HepG2 (cell line): ENCODE results near the gene EFL1. TPM values are rescaled to one million over a fixed set of nuclear protein-coding genes. Genes with fewer than 3 reads are reported as not detected.
A peak's percentile ranks its signal among the peaks of the same experiment; 100 is the strongest.

ENCODE experiments used
- ATAC-seq: fragments of 200-7000 bp; cut with Tn5 transposase; 3 replicates; pipeline ENCODE4 v1.9.1; 2020; ENCODE audit warnings: mild to moderate bottlenecking, moderate library complexity
- BruUV-seq: library from RNA; stranded (reverse); fragments of 400-500 nt; replicated peaks from 2 replicates; lab custom pipeline; 2021; lab: Mats Ljungman, UMichigan
- CTCF ChIA-PET: fragments of 300-600 bp; formaldehyde crosslinking; extraction: SDS; loops from one replicate; lab custom pipeline; 2021; ENCODE audit warnings: low total read pairs, inconsistent platforms, low intra/inter-chr PET ratio; lab: Yijun Ruan, JAX
- POLR2A ChIA-PET: fragments of 350-600 bp; sonication (Branson Sonifier 250); formaldehyde crosslinking; loops from one replicate; lab custom pipeline; 2020; ENCODE audit warnings: antibody characterized with exemption, inconsistent platforms; lab: Yijun Ruan, JAX
- DNase-seq: peaks from one replicate; pipeline ENCODE4 v3.0.0-alpha.2; 2015; ENCODE audit warnings: low spot score
- FAIRE-seq: peaks from 3 replicates; lab custom pipeline; 2011; peaks lifted over from hg19 to GRCh38; lab: Jason Lieb, UNC
- H2AFZ ChIP-seq: one replicate; pipeline ENCODE4 v1.6.1; 2011; ENCODE audit warnings: low read length, inconsistent platforms
- H3K27ac ChIP-seq: fragments of 300-600 bp; 3 replicates; pipeline ENCODE4 v1.8.0; 2011; ENCODE audit warnings: mixed run types, mild to moderate bottlenecking, mixed read lengths, low read length, inconsistent platforms; ENCODE audit not compliant: insufficient read depth; ENCODE audit errors: extremely low read length
- H3K27me3 ChIP-seq, 2 experiments: fragments of 200-600 bp in 1 of 2; 2 replicates in 1 of 2; 3 replicates in 1 of 2; pipeline versions ENCODE4 v1.6.0 to v1.8.0; 2011; ENCODE audit warnings: low read length in 2 of 2, mild to moderate bottlenecking in 2 of 2, moderate library complexity in 2 of 2, inconsistent platforms in 1 of 2; ENCODE audit not compliant: insufficient read depth in 2 of 2, control insufficient read depth in 1 of 2
- H3K36me3 ChIP-seq, 2 experiments: fragments of 200-600 bp in 1 of 2; replicated peaks in 1 of 2; 2 replicates in 1 of 2; 3 replicates in 1 of 2; pipeline versions ENCODE4 v1.5.1 to v1.8.0; 2011; ENCODE audit warnings: low read length in 2 of 2, inconsistent platforms in 1 of 2; ENCODE audit not compliant: insufficient read depth in 2 of 2, control insufficient read depth in 1 of 2
- H3K4me1 ChIP-seq: 2 replicates; pipeline ENCODE4 v1.5.1; 2012; ENCODE audit warnings: low read length, inconsistent platforms; ENCODE audit not compliant: insufficient read depth
- H3K4me2 ChIP-seq: 2 replicates; pipeline ENCODE4 v1.6.0; 2011; ENCODE audit warnings: low read depth, low read length, inconsistent platforms
- H3K4me3 ChIP-seq, 3 experiments: fragments of 200-600 bp in 1 of 3; sonication (generic), shearing (Covaris generic) in 1 of 3; replicated peaks in 1 of 3; 2 replicates each; pipeline ENCODE4 v1.5.1; 2011 to 2016; ENCODE audit warnings: low read length in 3 of 3, inconsistent platforms in 2 of 3, low read depth in 2 of 3, mild to moderate bottlenecking in 2 of 3, control low read depth in 1 of 3, mixed read lengths in 1 of 3; ENCODE audit not compliant: insufficient read depth in 1 of 3
- H3K79me2 ChIP-seq: one replicate; pipeline ENCODE4 v1.6.1; 2011; ENCODE audit warnings: low read length, inconsistent platforms; ENCODE audit not compliant: insufficient read depth
- H3K9ac ChIP-seq: 2 replicates; pipeline ENCODE4 v1.6.0; 2011; ENCODE audit warnings: mild to moderate bottlenecking, low read depth, low read length, inconsistent platforms; ENCODE audit not compliant: insufficient read depth
- H3K9me3 ChIP-seq: 2 replicates; pipeline ENCODE4 v1.5.1; 2012; ENCODE audit warnings: mild to moderate bottlenecking, low read length
- H4K20me1 ChIP-seq: 2 replicates; pipeline ENCODE4 v1.6.0; 2011; ENCODE audit warnings: inconsistent platforms, mild to moderate bottlenecking, low read length, moderate library complexity; ENCODE audit not compliant: insufficient read depth
- CBX1 ChIP-seq: IDR thresholded peaks from one replicate; pipeline ENCODE4 v1.6.1; 2016; ENCODE audit warnings: antibody characterized with exemption, low read depth
- CEBPZ ChIP-seq: IDR thresholded peaks from 2 replicates; pipeline ENCODE4 v1.6.1; 2012; ENCODE audit warnings: low read length, improper control_type of control experiment
- CTCF ChIP-seq: sonication (generic); formaldehyde crosslinking; IDR thresholded peaks from 2 replicates; pipeline ENCODE4 v1.5.0; 2020; ENCODE audit warnings: mild to moderate bottlenecking, missing genetic modification reagents, moderate library complexity
- DNMT3B ChIP-seq: conservative IDR thresholded peaks from 2 replicates; pipeline ENCODE4 v1.6.1; 2016; ENCODE audit warnings: missing biosample characterization, control low read depth
- POGZ ChIP-seq: sonication (generic); formaldehyde crosslinking; IDR thresholded peaks from 2 replicates; pipeline ENCODE4 v1.4.0; 2020; ENCODE audit warnings: mild to moderate bottlenecking, missing genetic modification reagents
- SMAD1 ChIP-seq: sonication (generic); formaldehyde crosslinking; IDR thresholded peaks from 2 replicates; pipeline ENCODE4 v1.4.0; 2020; ENCODE audit warnings: missing genetic modification reagents, low read depth, mild to moderate bottlenecking, borderline replicate concordance
- ZNF501 ChIP-seq: sonication (generic); formaldehyde crosslinking; IDR thresholded peaks from 2 replicates; pipeline ENCODE4 v1.5.1; 2020; ENCODE audit warnings: mild to moderate bottlenecking, moderate library complexity, missing genetic modification reagents
- ZNF558 ChIP-seq: sonication (generic); formaldehyde crosslinking; IDR thresholded peaks from 2 replicates; pipeline ENCODE4 v1.9.0; 2022; ENCODE audit warnings: mild to moderate bottlenecking, missing genetic modification reagents, borderline replicate concordance
- WGBS: methylation state at CpG from one replicate; pipeline ENCODE4 v1.1.6; 2017; ENCODE audit warnings: low lambda C conversion rate; 5-methylcytosine and 5-hydroxymethylcytosine counted together
- in situ Hi-C: cut with HindIII; loops from 2 replicates; pipeline ENCODE4 v1.10.0; 2017; ENCODE audit warnings: low pct_unique_long_range_greater_than_20kb; ENCODE audit not compliant: extremely low pct_ligation_motif_present
- intact Hi-C: fragments of 100-400 bp; cut with micrococcal nuclease; formaldehyde crosslinking; loops from one replicate; pipeline ENCODE4 v1.10.0; 2022; ENCODE audit not compliant: unreplicated experiment
- polyA plus RNA-seq, 8 experiments: library from polyadenylated mRNA; depleted of rRNA in 3 of 8; stranded (reverse) in 7 of 8; unstranded in 1 of 8; fragments of >200 nt; fragmentation: Illumina TruSeq in 4 of 8; extraction: Trizol in 4 of 8; gene quantifications; 2 replicates each; pipeline versions ENCODE4 v1.2.1 to v1.2.3, GENCODE V29; 2011 to 2016; ENCODE audit warnings: low read depth in 4 of 8, missing spikeins in 1 of 8, mixed read lengths in 1 of 8; ENCODE audit not compliant: insufficient read depth in 1 of 8
- total RNA-seq, 5 experiments: library from RNA; depleted of rRNA; stranded (reverse); fragments of >200 nt; fragmentation: Illumina TruSeq; extraction: Trizol; gene quantifications; 2 replicates each; pipeline ENCODE4 v1.2.3, GENCODE V29; 2016; ENCODE audit warnings: low read depth in 1 of 5

The EFL1 gene
- total and polyA plus RNA-seq, 2 of the 13 experiments (the other 11 are each of a cell fraction or from before 2014, with no cell fraction given), result 6.4 to 12.0 TPM

- Histone ChIP-seq H3K4me2 (no peak overlapping the region), H3K79me2 (no peaks in the 10 kb centered on the region), H2AFZ (no peak overlapping the region), H4K20me1 (no peaks in the 10 kb centered on the region)
- POLR2A ChIA-PET, result no interaction called here
- WGBS, result no CpG with 5 or more reads among the region's 7 CpGs
- intact Hi-C loops, result no loop called here
- in situ Hi-C loops, result no loop called here
- TF ChIP-seq SMAD1 (CRISPR knock-in tag) (no peak), CTCF (CRISPR knock-in tag) (no peak), DNMT3B (CRISPR knock-in tag) (no peak), CBX1 (no peak), CEBPZ (no peak), ZNF558 (CRISPR knock-in tag) (no peak), ZNF501 (no peak), POGZ (no peak)
- TF ChIP-seq, all 625 proteins: peak for 0
- CTCF ChIA-PET, result no interaction called here
- FAIRE-seq (no peak), ATAC-seq (peak; percentile 58), DNase-seq (no peak)
- Histone ChIP-seq H3K27me3 (peaks cover 2 to 7% of the 10 kb centered on the region in 2 experiments; a peak in 2 of 5 replicates), H3K27ac (no peak overlapping the region), H3K9ac (no peak overlapping the region), H3K4me3 (no peak overlapping the region), H3K4me1 (no peaks in the 10 kb centered on the region), H3K36me3 (no peaks in the 10 kb centered on the region), H3K9me3 (no peaks in the 10 kb centered on the region)
- BruUV-seq, result no TSS peak
These were observed 43.1 kb upstream of the EFL1 start for GRCh38 chr15:82305621-82306048.
